Liver (tissue), 9 donors: ENCODE measurements around the gene GAS2L3. TPM values are rescaled to one million over a fixed set of nuclear protein-coding genes. Genes with fewer than 3 reads are reported as not detected.

ENCODE experiments used
- DNase-seq: peaks from one replicate; pipeline ENCODE4 v3.0.0-alpha.2; 2017; ENCODE audit warnings: low spot score
- H3K27ac ChIP-seq, 2 donors: one replicate each; pipeline ENCODE4 v1.7.0; 2013; ENCODE audit warnings: inconsistent platforms in 2 of 2, low read length in 2 of 2, control low read depth in 1 of 2, low read depth in 1 of 2, mild to moderate bottlenecking in 1 of 2
- H3K27me3 ChIP-seq, 4 donors: one replicate each; pipeline versions ENCODE4 v1.6.1 to v1.7.0; 2013; ENCODE audit warnings: low read length in 3 of 4, inconsistent platforms in 1 of 4, mild to moderate bottlenecking in 1 of 4, moderate library complexity in 1 of 4; ENCODE audit not compliant: control insufficient read depth in 4 of 4, insufficient read depth in 4 of 4
- H3K36me3 ChIP-seq, 4 donors: one replicate each; pipeline versions ENCODE4 v1.6.1 to v1.7.0; 2013; ENCODE audit warnings: low read length in 3 of 4, mild to moderate bottlenecking in 3 of 4, low read depth in 1 of 4, moderate library complexity in 1 of 4; ENCODE audit not compliant: control insufficient read depth in 4 of 4, insufficient read depth in 3 of 4
- H3K4me1 ChIP-seq, 4 donors: one replicate each; pipeline versions ENCODE4 v1.6.1 to v1.7.0; 2013; ENCODE audit warnings: low read length in 3 of 4, mild to moderate bottlenecking in 3 of 4, moderate library complexity in 1 of 4; ENCODE audit not compliant: control insufficient read depth in 4 of 4, insufficient read depth in 4 of 4
- H3K4me3 ChIP-seq, 3 donors: one replicate each; pipeline versions ENCODE4 v1.6.1 to v1.7.0; 2013; ENCODE audit warnings: low read length in 3 of 3, control low read depth in 1 of 3, low read depth in 1 of 3, mild to moderate bottlenecking in 1 of 3
- H3K9ac ChIP-seq, 2 donors: one replicate each; pipeline ENCODE4 v1.7.0; 2013; ENCODE audit warnings: low read length in 2 of 2, mild to moderate bottlenecking in 2 of 2, moderate library complexity in 2 of 2, control low read depth in 1 of 2, low read depth in 1 of 2
- H3K9me3 ChIP-seq, 4 donors: one replicate each; pipeline versions ENCODE4 v1.6.1 to v1.7.0; 2013; ENCODE audit warnings: low read length in 3 of 4; ENCODE audit not compliant: control insufficient read depth in 4 of 4
- ATF3 ChIP-seq: IDR thresholded peaks from 2 replicates; pipeline ENCODE4 v1.6.1; 2016; ENCODE audit warnings: antibody characterized with exemption
- CTCF ChIP-seq: fragments of 150-350 bp; IDR thresholded peaks from 2 replicates; pipeline ENCODE4 v1.5.1; 2017; ENCODE audit warnings: improper control_type of control experiment, low read depth, low read length; ENCODE audit not compliant: missing input control
- EGR1 ChIP-seq, 2 donors: IDR thresholded peaks; 2 replicates each; pipeline ENCODE4 v1.6.1; 2016 to 2018; ENCODE audit warnings: antibody characterized with exemption in 2 of 2, low read depth in 2 of 2
- FOXA1 ChIP-seq: IDR thresholded peaks from 2 replicates; pipeline ENCODE4 v1.6.1; 2016; ENCODE audit warnings: antibody characterized with exemption
- FOXA2 ChIP-seq: IDR thresholded peaks from 2 replicates; pipeline ENCODE4 v1.6.1; 2016; ENCODE audit warnings: antibody characterized with exemption
- GABPA ChIP-seq, 2 donors: IDR thresholded peaks in 1 of 2; conservative IDR thresholded peaks in 1 of 2; 2 replicates each; pipeline ENCODE4 v1.6.1; 2016; ENCODE audit warnings: antibody characterized with exemption in 2 of 2, mild to moderate bottlenecking in 1 of 2, moderate library complexity in 1 of 2
- HNF4A ChIP-seq, 2 donors: conservative IDR thresholded peaks; 2 replicates each; pipeline ENCODE4 v1.6.1; 2016; ENCODE audit warnings: antibody characterized with exemption in 2 of 2, mild to moderate bottlenecking in 2 of 2
- HNF4G ChIP-seq: IDR thresholded peaks from 2 replicates; pipeline ENCODE4 v1.6.1; 2016; ENCODE audit warnings: antibody characterized with exemption
- JUND ChIP-seq, 2 donors: IDR thresholded peaks; 2 replicates each; pipeline ENCODE4 v1.6.1; 2016; ENCODE audit warnings: antibody characterized with exemption in 2 of 2
- RAD21 ChIP-seq, 2 donors: IDR thresholded peaks; 2 replicates each; pipeline ENCODE4 v1.6.1; 2016; ENCODE audit warnings: antibody characterized with exemption in 2 of 2, mild to moderate bottlenecking in 2 of 2
- RXRA ChIP-seq, 2 donors: IDR thresholded peaks; 2 replicates each; pipeline ENCODE4 v1.6.1; 2017 to 2018; ENCODE audit warnings: antibody characterized with exemption in 2 of 2, mild to moderate bottlenecking in 1 of 2
- TAF1 ChIP-seq: conservative IDR thresholded peaks from 2 replicates; pipeline ENCODE4 v1.6.1; 2016; ENCODE audit warnings: antibody characterized with exemption, mild to moderate bottlenecking
- YY1 ChIP-seq: IDR thresholded peaks from 2 replicates; pipeline ENCODE4 v1.6.1; 2016; ENCODE audit warnings: antibody characterized with exemption, mild to moderate bottlenecking
- ZBTB33 ChIP-seq: IDR thresholded peaks from 2 replicates; pipeline ENCODE4 v1.6.1; 2016; ENCODE audit warnings: antibody characterized with exemption
- WGBS: extraction: QIAGEN DNeasy Blood & Tissue Kit; methylation state at CpG from one replicate; pipeline ENCODE4 v1.1.7; 2013; 5-methylcytosine and 5-hydroxymethylcytosine counted together
- polyA plus RNA-seq, 2 donors: library from polyadenylated mRNA; stranded (reverse) in 1 of 2; unstranded in 1 of 2; fragments of 200-250 nt in 1 of 2; fragments of >200 nt in 1 of 2; fragmentation: Nextera tagmentation in 1 of 2; extraction: Ambion mirVana in 1 of 2; gene quantifications; one replicate each; pipeline versions ENCODE4 v1.2.1 to v1.2.3, GENCODE V29; 2013 to 2015
- total RNA-seq, 2 donors: library from RNA; depleted of rRNA; stranded (reverse); fragments of >200 nt; gene quantifications; one replicate each; pipeline ENCODE4 v1.2.3, GENCODE V29; 2014
- TF ChIP-seq, protein P1 (sequence below): IDR thresholded peaks from 2 replicates; pipeline ENCODE4 v1.6.1; 2016; ENCODE audit warnings: antibody characterized with exemption
- TF ChIP-seq, protein P2 (sequence below): IDR thresholded peaks from 2 replicates; pipeline ENCODE4 v1.6.1; 2016; ENCODE audit warnings: antibody characterized with exemption, mild to moderate bottlenecking
- donor health status: healthy.
- donor health status: healthy.
- donor health status: healthy.
- donor health status: healthy.
- donor health status: healthy.

Gene GAS2L3
- total and polyA plus RNA-seq, 4 donors: 0.76 to 17.6 (median 2.4) TPM

DNA sequence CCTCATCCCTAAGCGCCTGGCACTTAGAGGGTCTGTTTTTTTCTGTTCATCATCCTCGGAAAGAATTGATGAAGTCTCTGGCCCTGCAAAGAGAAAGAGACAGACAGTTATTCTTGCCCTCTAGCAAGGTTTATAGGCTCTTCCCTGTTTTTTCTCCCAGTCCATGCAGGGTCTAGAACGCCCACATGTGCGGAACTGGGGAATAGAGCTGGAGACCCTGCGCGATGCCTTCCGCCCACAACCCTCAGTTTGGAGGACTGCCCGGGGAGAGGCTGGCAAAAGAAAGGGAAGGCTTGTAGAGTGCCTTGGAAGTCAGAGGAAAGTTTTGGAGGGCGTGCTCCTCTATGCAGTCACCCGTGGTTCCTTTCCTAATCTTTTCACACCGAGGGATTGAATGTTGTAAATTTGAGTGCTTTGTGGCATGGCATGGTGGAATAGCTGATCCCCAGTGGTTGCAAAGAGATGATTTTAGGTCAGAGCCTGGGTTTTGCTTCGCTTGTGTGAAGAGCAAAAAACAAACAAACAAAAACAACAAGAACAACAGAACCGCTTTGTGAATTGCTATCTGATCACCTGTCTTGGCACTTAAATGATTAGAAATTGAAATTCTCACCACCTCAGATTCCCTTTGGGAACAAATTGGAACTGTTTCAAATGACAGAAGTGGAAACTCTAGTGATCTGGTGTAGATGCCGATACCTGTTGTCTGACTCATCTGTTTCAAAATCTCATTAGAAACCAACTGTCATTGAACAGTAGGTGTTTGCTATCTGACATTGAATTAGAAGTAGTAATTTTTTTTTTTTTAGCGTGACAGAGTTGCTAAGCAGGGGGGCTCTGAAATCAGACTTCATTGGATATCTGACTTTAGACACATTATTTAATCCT, 947 bp downstream of the GAS2L3 start:
- peak overlapping the region in 1 of 2 donors; percentile 84 for H3K27ac ChIP-seq
- no peak for DNase-seq
- TF ChIP-seq ZBTB33: no peak
- TF ChIP-seq EGR1 (IDR thresholded peaks at IDR 0.05; ENCODE audit: low read depth in 2 of 2): no peak
- no peak for TF ChIP-seq TAF1
- no peak for TF ChIP-seq HNF4A (conservative IDR thresholded peaks at IDR 0.05)
- peak overlapping the region; percentile 64 to 70 (median 67) for H3K4me3 ChIP-seq
- H3K4me1 ChIP-seq: peaks cover 5 to 13% (median 12%) of the 10 kb centered on the region in 4 donors
- WGBS: 12% methylated on average over 15 of the region's 15 CpGs
- H3K9ac ChIP-seq: peak overlapping the region; percentile 18 to 74
- H3K27me3 ChIP-seq: no peaks in the 10 kb centered on the region
- H3K9me3 ChIP-seq: no peaks in the 10 kb centered on the region
- no peaks in the 10 kb centered on the region for H3K36me3 ChIP-seq

- H3K9me3 ChIP-seq: no peaks in the 10 kb centered on the region
- no peak overlapping the region for H3K9ac ChIP-seq
- TF ChIP-seq GABPA (IDR thresholded peaks at IDR 0.05 in 1 of 2, conservative IDR thresholded peaks at IDR 0.05 in 1 of 2): no peak
- TF ChIP-seq ATF3: no peak
- TF ChIP-seq FOXA2: no peak
- TF ChIP-seq FOXA1: no peak
- no peak for TF ChIP-seq HNF4A (conservative IDR thresholded peaks at IDR 0.05)
- TF ChIP-seq RAD21 (IDR thresholded peaks at IDR 0.05): no peak
- no peak for TF ChIP-seq RXRA (IDR thresholded peaks at IDR 0.05)
- no peak for TF ChIP-seq ZBTB33
- TF ChIP-seq, protein P1, sequence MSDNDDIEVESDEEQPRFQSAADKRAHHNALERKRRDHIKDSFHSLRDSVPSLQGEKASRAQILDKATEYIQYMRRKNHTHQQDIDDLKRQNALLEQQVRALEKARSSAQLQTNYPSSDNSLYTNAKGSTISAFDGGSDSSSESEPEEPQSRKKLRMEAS: no peak
- no peak for TF ChIP-seq JUND (IDR thresholded peaks at IDR 0.05)
- no peak for TF ChIP-seq TAF1
- no peak for TF ChIP-seq HNF4G
- TF ChIP-seq, protein P2, sequence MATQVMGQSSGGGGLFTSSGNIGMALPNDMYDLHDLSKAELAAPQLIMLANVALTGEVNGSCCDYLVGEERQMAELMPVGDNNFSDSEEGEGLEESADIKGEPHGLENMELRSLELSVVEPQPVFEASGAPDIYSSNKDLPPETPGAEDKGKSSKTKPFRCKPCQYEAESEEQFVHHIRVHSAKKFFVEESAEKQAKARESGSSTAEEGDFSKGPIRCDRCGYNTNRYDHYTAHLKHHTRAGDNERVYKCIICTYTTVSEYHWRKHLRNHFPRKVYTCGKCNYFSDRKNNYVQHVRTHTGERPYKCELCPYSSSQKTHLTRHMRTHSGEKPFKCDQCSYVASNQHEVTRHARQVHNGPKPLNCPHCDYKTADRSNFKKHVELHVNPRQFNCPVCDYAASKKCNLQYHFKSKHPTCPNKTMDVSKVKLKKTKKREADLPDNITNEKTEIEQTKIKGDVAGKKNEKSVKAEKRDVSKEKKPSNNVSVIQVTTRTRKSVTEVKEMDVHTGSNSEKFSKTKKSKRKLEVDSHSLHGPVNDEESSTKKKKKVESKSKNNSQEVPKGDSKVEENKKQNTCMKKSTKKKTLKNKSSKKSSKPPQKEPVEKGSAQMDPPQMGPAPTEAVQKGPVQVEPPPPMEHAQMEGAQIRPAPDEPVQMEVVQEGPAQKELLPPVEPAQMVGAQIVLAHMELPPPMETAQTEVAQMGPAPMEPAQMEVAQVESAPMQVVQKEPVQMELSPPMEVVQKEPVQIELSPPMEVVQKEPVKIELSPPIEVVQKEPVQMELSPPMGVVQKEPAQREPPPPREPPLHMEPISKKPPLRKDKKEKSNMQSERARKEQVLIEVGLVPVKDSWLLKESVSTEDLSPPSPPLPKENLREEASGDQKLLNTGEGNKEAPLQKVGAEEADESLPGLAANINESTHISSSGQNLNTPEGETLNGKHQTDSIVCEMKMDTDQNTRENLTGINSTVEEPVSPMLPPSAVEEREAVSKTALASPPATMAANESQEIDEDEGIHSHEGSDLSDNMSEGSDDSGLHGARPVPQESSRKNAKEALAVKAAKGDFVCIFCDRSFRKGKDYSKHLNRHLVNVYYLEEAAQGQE: no peak
- no peak for TF ChIP-seq EGR1 (IDR thresholded peaks at IDR 0.05; ENCODE audit: low read depth in 2 of 2)
- TF ChIP-seq YY1: no peak
- TF ChIP-seq CTCF: no peak
- H3K36me3 ChIP-seq: no peaks in the 10 kb centered on the region
- no peak overlapping the region for H3K27ac ChIP-seq
- H3K4me3 ChIP-seq: no peak overlapping the region
- H3K4me1 ChIP-seq: peaks cover 5 to 13% (median 12%) of the 10 kb centered on the region in 4 donors
- DNase-seq: no peak
- no peaks in the 10 kb centered on the region for H3K27me3 ChIP-seq
- 76% methylated on average over 3 of the region's 3 CpGs for WGBS
Measured at GRCh38 chr12:100576331-100577036, 3.0 kb downstream of the GAS2L3 start.
